ENCODE data around the gene KLHL29.

GRCh38 chr2:23494286-23494685, 109.3 kb downstream of the KLHL29 start:
- no peak for TF ChIP-seq CTCF (IDR thresholded peaks at IDR 0.05; ENCODE audit: insufficient read depth, low read depth, low read length)
- no peak for TF ChIP-seq EZH2 (IDR thresholded peaks at IDR 0.05; ENCODE audit: insufficient read depth, low read length)
